GM12892 (cell line): Measurements from ENCODE around the gene NCAM1.

ENCODE experiments used
- POLR2A ChIP-seq: IDR thresholded peaks from 2 replicates; pipeline ENCODE4 v1.6.1; 2011; ENCODE audit warnings: low read depth, low read length, control low read depth
- POLR2AphosphoS5 ChIP-seq: IDR thresholded peaks from 2 replicates; pipeline ENCODE4 v1.6.1; 2011; ENCODE audit warnings: low read depth, low read length, control low read depth

GRCh38 chr11:113324250-113324649, 363.0 kb downstream of the NCAM1 start:
- TF ChIP-seq POLR2A (no peak), POLR2AphosphoS5 (no peak)
